GM19193 (cell line): Measurements from ENCODE around the gene VPS26C.

Source experiments
- POLR2A ChIP-seq: IDR thresholded peaks from 4 replicates; pipeline ENCODE4 v1.6.1; 2011; ENCODE audit not compliant: insufficient read depth, insufficient read length; ENCODE audit errors: extremely low read depth

The VPS26C gene

GRCh38 chr21:37220981-37221664 is 46.0 kb downstream of the VPS26C start:
- peak; percentile 85 for TF ChIP-seq POLR2A

- no peak for TF ChIP-seq POLR2A
These were observed 46.6 kb downstream of the VPS26C start for GRCh38 chr21:37220433-37220980.

GRCh38 chr21:37219761-37220432 is 47.2 kb downstream of the VPS26C start:
- TF ChIP-seq POLR2A: no peak

GRCh38 chr21:37214952-37215351 is 52.2 kb downstream of the VPS26C start:
- TF ChIP-seq POLR2A: no peak

GRCh38 chr21:37210799-37211198 is 56.3 kb downstream of the VPS26C start:
- no peak for TF ChIP-seq POLR2A

- no peak for TF ChIP-seq POLR2A
These were observed 57.0 kb downstream of the VPS26C start for GRCh38 chr21:37210130-37210529.

GRCh38 chr21:37208741-37209225 is 58.4 kb downstream of the VPS26C start:
- no peak for TF ChIP-seq POLR2A

- peak; percentile 67 for TF ChIP-seq POLR2A
These were observed 58.9 kb downstream of the VPS26C start for GRCh38 chr21:37208056-37208721.

- peak; percentile 54 for TF ChIP-seq POLR2A
These were observed 59.6 kb downstream of the VPS26C start for GRCh38 chr21:37207441-37208009.

GRCh38 chr21:37206496-37206895 is 60.6 kb downstream of the VPS26C start:
- no peak for TF ChIP-seq POLR2A

GRCh38 chr21:37204580-37204979 is 62.6 kb downstream of the VPS26C start:
- TF ChIP-seq POLR2A: no peak

GRCh38 chr21:37202221-37203110 is 64.7 kb downstream of the VPS26C start:
- TF ChIP-seq POLR2A: no peak

- TF ChIP-seq POLR2A: no peak
These were observed 66.3 kb downstream of the VPS26C start for GRCh38 chr21:37200641-37201480.
